ENCODE results near the gene ONECUT2.

- TF ChIP-seq EZH2 (IDR thresholded peaks at IDR 0.05; ENCODE audit: borderline replicate concordance, low read length) (no peak), CTCF (conservative IDR thresholded peaks at IDR 0.05 in 1 of 2, IDR thresholded peaks at IDR 0.05 in 1 of 2; ENCODE audit: extremely low read depth in 1 of 2, insufficient read depth in 1 of 2, low read depth in 1 of 2, low read length in 2 of 2) (no peak)
Observed at GRCh38 chr18:57416542-57416941, 18.6 kb upstream of the ONECUT2 start.

All from mammary epithelial cell (primary cell).